Hepatocyte (in vitro differentiated cells): ENCODE measurements around the gene RHAG.

ENCODE experiments used
- EZH2 ChIP-seq: fragments of 200-600 bp; sonication (generic); IDR thresholded peaks from 2 replicates; pipeline ENCODE4 v1.6.1; 2016; ENCODE audit warnings: antibody characterized with exemption, mild to moderate bottlenecking, borderline replicate concordance
- TF ChIP-seq, protein P1 (sequence below): fragments of 200-600 bp; sonication (generic); IDR thresholded peaks from 2 replicates; pipeline ENCODE4 v1.5.1; 2016; ENCODE audit warnings: antibody characterized with exemption, mild to moderate bottlenecking; ENCODE audit not compliant: poor library complexity

DNA sequence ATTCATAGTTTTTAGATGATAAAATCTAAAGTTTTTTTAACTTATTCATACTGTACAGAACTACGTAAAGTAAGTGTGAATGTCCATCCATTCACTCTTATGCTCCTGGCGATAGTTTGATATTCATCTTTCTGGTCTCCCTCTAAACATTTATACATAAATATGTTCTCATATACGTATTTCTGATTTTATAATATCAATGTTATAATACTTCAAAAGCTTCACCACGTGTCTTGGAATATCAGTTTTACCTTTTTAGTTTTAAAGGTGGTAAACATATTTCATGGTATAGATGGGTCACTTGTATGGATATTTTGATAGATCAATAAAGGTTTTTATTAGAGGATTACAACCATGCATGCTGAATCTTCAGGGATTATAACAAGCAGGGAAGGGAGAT lies 10.3 kb upstream of the RHAG start:
- TF ChIP-seq, protein P1, sequence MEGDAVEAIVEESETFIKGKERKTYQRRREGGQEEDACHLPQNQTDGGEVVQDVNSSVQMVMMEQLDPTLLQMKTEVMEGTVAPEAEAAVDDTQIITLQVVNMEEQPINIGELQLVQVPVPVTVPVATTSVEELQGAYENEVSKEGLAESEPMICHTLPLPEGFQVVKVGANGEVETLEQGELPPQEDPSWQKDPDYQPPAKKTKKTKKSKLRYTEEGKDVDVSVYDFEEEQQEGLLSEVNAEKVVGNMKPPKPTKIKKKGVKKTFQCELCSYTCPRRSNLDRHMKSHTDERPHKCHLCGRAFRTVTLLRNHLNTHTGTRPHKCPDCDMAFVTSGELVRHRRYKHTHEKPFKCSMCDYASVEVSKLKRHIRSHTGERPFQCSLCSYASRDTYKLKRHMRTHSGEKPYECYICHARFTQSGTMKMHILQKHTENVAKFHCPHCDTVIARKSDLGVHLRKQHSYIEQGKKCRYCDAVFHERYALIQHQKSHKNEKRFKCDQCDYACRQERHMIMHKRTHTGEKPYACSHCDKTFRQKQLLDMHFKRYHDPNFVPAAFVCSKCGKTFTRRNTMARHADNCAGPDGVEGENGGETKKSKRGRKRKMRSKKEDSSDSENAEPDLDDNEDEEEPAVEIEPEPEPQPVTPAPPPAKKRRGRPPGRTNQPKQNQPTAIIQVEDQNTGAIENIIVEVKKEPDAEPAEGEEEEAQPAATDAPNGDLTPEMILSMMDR: no peak
- TF ChIP-seq EZH2: no peak
